Measurements from ENCODE around the gene FAHD2A.
"Not testable (repeated sequence)": the region's sequence is repeated elsewhere in the genome, so short reads cannot be mapped to it uniquely, and the experiment has no call there.

The FAHD2A gene

GRCh38 chr2:95376311-95377215, 25.9 kb upstream of the FAHD2A start:
- Histone ChIP-seq H2AFZ (ENCODE audit: low read depth, low read length) (no peak overlapping the region), H3K9ac (ENCODE audit: low read depth, low read length) (no peak overlapping the region), H3K36me3 (ENCODE audit: insufficient read depth, low read length) (no peaks in the 10 kb centered on the region), H3K4me3 (ENCODE audit: low read depth in 1 of 2, low read length in 2 of 2) (no peak overlapping the region), H3K4me1 (ENCODE audit: insufficient read depth, low read length) (0 out of 2 replicates have a peak, but pooled peaks cover 3% of the 10 kb centered on the region), H4K20me1 (ENCODE audit: insufficient read depth, low read length) (0 out of 2 replicates have a peak, but pooled peaks cover 4% of the 10 kb centered on the region), H3K9me3 (ENCODE audit: insufficient read depth, low read length, severe bottlenecking) (no peaks in the 10 kb centered on the region), H3K4me2 (ENCODE audit: insufficient read depth, low read length) (no peak overlapping the region), H3K79me2 (ENCODE audit: insufficient read depth, low read length) (no peaks in the 10 kb centered on the region), H3K27ac (ENCODE audit: low read length) (no peak overlapping the region), H3K27me3 (ENCODE audit: insufficient read depth, low read length, poor library complexity) (no peaks in the 10 kb centered on the region)
- DNase-seq (no peak), ATAC-seq (ENCODE audit: insufficient read depth, low read depth) (no peak)
- TF ChIP-seq CTCF (IDR thresholded peaks at IDR 0.05; ENCODE audit: borderline replicate concordance, extremely low read depth, low read length, poor library complexity, severe bottlenecking) (no peak), EZH2 (IDR thresholded peaks at IDR 0.05; ENCODE audit: borderline replicate concordance, low read depth, low read length, severe bottlenecking) (no peak)

GRCh38 chr2:95377216-95378123, 25.0 kb upstream of the FAHD2A start:
- Histone ChIP-seq H3K9me3 (ENCODE audit: insufficient read depth, low read length, severe bottlenecking) (no peaks in the 10 kb centered on the region), H2AFZ (ENCODE audit: low read depth, low read length) (no peak overlapping the region), H3K79me2 (ENCODE audit: insufficient read depth, low read length) (no peaks in the 10 kb centered on the region), H3K36me3 (ENCODE audit: insufficient read depth, low read length) (no peaks in the 10 kb centered on the region), H3K9ac (ENCODE audit: low read depth, low read length) (no peak overlapping the region), H3K27ac (ENCODE audit: low read length) (no peak overlapping the region), H4K20me1 (ENCODE audit: insufficient read depth, low read length) (0 out of 2 replicates have a peak, but pooled peaks cover 4% of the 10 kb centered on the region), H3K4me3 (ENCODE audit: low read depth in 1 of 2, low read length in 2 of 2) (no peak overlapping the region), H3K4me2 (ENCODE audit: insufficient read depth, low read length) (no peak overlapping the region), H3K4me1 (ENCODE audit: insufficient read depth, low read length) (0 out of 2 replicates have a peak, but pooled peaks cover 3% of the 10 kb centered on the region), H3K27me3 (ENCODE audit: insufficient read depth, low read length, poor library complexity) (no peaks in the 10 kb centered on the region)
- ATAC-seq (ENCODE audit: insufficient read depth, low read depth) = no peak
- DNase-seq = no peak
- TF ChIP-seq CTCF (IDR thresholded peaks at IDR 0.05; ENCODE audit: borderline replicate concordance, extremely low read depth, low read length, poor library complexity, severe bottlenecking) (no peak), EZH2 (IDR thresholded peaks at IDR 0.05; ENCODE audit: borderline replicate concordance, low read depth, low read length, severe bottlenecking) (no peak)

- H3K27me3 ChIP-seq (ENCODE audit: insufficient read depth, low read length, poor library complexity); H3K79me2 ChIP-seq (ENCODE audit: insufficient read depth, low read length); H3K9me3 ChIP-seq (ENCODE audit: insufficient read depth, low read length, severe bottlenecking); H3K9ac ChIP-seq (ENCODE audit: low read depth, low read length); H3K4me1 ChIP-seq (ENCODE audit: insufficient read depth, low read length); H3K27ac ChIP-seq (ENCODE audit: low read length); DNase-seq; H3K36me3 ChIP-seq (ENCODE audit: insufficient read depth, low read length); H3K4me3 ChIP-seq (ENCODE audit: low read depth in 1 of 2, low read length in 2 of 2); H2AFZ ChIP-seq (ENCODE audit: low read depth, low read length); H4K20me1 ChIP-seq (ENCODE audit: insufficient read depth, low read length); ATAC-seq (ENCODE audit: insufficient read depth, low read depth); H3K4me2 ChIP-seq (ENCODE audit: insufficient read depth, low read length): not testable (repeated sequence)
Observed at GRCh38 chr2:95378281-95378680, 24.2 kb upstream of the FAHD2A start.

Measured in DND-41 (cell line).